MM.1S (cell line): Measurements from ENCODE around the gene SPACA5.

Source experiments
- EZH2 ChIP-seq: fragments of 300-600 bp; sonication (generic); optimal IDR thresholded peaks from 2 replicates; pipeline ENCODE3; 2017; ENCODE audit warnings: low read depth, mild to moderate bottlenecking, antibody characterized with exemption, low read length, mixed read lengths
- EZH2phosphoT487 ChIP-seq: fragments of 300-600 bp; sonication (generic); IDR thresholded peaks from 2 replicates; pipeline ENCODE4 v1.6.1; 2018; ENCODE audit warnings: antibody characterized with exemption, low read length
- TF ChIP-seq, protein P1 (sequence below): fragments of 300-600 bp; sonication (generic); IDR thresholded peaks from 2 replicates; pipeline ENCODE4 v1.5.1; 2016; ENCODE audit warnings: antibody characterized with exemption, low read length, mixed read lengths

DNA sequence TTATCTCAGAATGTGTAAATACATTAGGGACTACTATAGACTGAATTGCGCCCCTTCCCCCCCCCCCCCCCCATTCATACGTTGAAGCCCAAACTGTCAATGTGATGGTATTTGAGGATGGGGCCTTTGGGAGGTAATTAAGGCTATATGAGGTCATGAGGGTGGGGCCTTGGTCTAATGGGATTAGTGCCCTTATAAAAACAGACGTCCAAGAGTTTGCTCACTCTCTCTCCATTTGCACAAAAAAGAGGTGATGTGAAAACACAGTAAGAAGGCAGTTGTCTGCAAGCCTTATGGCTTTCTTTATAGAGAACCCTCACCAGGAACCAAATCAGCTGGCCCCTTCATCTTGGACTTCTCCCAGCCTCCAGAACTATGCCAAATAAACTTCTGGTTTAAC is 15.3 kb downstream of the SPACA5 start:
- TF ChIP-seq, protein P1, sequence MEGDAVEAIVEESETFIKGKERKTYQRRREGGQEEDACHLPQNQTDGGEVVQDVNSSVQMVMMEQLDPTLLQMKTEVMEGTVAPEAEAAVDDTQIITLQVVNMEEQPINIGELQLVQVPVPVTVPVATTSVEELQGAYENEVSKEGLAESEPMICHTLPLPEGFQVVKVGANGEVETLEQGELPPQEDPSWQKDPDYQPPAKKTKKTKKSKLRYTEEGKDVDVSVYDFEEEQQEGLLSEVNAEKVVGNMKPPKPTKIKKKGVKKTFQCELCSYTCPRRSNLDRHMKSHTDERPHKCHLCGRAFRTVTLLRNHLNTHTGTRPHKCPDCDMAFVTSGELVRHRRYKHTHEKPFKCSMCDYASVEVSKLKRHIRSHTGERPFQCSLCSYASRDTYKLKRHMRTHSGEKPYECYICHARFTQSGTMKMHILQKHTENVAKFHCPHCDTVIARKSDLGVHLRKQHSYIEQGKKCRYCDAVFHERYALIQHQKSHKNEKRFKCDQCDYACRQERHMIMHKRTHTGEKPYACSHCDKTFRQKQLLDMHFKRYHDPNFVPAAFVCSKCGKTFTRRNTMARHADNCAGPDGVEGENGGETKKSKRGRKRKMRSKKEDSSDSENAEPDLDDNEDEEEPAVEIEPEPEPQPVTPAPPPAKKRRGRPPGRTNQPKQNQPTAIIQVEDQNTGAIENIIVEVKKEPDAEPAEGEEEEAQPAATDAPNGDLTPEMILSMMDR = no peak
- TF ChIP-seq EZH2phosphoT487 (no peak), EZH2 (no peak)
